ENCODE data around the gene SLC66A2.

The SLC66A2 gene

DNA sequence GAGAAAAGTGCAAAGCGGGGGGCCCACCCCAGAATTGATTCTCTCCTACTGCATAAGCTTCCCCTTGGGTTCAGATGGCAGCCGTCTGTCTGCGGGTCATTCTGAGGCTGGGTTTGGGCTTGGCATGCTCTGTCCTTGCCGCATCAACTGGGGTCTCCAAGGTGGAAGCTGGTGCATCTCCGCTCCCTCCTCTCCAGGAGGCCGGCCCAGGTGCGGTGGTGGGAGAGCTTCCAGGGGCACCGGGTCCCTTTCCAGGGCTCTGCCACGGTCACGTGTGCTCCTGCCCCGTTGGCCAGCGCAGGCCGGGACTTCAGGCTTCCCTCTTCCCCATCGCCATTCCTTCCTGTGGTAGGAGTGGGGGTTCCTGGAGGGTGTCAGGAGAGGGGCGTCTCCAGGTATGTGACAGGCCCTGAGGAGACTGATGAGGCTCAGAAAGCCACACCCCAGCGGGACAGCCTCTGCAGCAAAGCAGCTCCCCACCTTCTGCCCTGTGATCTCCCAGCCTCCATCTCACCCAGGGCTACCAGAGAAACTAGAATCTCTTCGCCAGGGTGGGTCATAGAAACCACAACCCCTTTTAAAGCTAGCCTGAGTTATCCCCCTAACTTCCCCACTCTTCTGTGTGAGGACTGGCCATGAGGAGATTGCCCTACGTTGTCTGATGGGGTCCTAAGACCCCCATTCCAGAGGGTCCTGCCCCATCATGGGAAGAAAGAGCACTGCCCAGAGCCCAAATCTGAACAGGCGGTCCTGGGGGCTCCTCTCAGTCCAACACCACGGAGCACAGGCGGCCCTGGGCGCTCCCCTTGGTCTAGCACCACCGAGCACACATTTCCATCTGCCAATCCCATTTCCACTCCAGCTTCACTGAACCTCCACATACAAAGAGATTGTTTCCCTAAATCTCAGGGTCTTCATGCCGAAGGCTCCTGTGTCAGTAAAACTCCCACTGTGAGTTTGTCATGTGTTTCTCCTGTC, 76.6 kb downstream of the SLC66A2 start:
- Histone ChIP-seq H3K4me3 (ENCODE audit: low read depth in 1 of 2, low read length in 1 of 2) (no peak overlapping the region), H3K27ac (no peak overlapping the region), H3K27me3 (peaks cover 8% of the 10 kb centered on the region), H3K36me3 (no peaks in the 10 kb centered on the region), H3K4me1 (ENCODE audit: control insufficient read depth in 1 of 2, insufficient read depth in 1 of 2, low read depth in 1 of 2, low read length in 1 of 2) (no peaks in the 10 kb centered on the region), H3K9me3 (no peaks in the 10 kb centered on the region)
- TF ChIP-seq, protein P1, sequence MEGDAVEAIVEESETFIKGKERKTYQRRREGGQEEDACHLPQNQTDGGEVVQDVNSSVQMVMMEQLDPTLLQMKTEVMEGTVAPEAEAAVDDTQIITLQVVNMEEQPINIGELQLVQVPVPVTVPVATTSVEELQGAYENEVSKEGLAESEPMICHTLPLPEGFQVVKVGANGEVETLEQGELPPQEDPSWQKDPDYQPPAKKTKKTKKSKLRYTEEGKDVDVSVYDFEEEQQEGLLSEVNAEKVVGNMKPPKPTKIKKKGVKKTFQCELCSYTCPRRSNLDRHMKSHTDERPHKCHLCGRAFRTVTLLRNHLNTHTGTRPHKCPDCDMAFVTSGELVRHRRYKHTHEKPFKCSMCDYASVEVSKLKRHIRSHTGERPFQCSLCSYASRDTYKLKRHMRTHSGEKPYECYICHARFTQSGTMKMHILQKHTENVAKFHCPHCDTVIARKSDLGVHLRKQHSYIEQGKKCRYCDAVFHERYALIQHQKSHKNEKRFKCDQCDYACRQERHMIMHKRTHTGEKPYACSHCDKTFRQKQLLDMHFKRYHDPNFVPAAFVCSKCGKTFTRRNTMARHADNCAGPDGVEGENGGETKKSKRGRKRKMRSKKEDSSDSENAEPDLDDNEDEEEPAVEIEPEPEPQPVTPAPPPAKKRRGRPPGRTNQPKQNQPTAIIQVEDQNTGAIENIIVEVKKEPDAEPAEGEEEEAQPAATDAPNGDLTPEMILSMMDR (IDR thresholded peaks at IDR 0.05): no peak

DNA sequence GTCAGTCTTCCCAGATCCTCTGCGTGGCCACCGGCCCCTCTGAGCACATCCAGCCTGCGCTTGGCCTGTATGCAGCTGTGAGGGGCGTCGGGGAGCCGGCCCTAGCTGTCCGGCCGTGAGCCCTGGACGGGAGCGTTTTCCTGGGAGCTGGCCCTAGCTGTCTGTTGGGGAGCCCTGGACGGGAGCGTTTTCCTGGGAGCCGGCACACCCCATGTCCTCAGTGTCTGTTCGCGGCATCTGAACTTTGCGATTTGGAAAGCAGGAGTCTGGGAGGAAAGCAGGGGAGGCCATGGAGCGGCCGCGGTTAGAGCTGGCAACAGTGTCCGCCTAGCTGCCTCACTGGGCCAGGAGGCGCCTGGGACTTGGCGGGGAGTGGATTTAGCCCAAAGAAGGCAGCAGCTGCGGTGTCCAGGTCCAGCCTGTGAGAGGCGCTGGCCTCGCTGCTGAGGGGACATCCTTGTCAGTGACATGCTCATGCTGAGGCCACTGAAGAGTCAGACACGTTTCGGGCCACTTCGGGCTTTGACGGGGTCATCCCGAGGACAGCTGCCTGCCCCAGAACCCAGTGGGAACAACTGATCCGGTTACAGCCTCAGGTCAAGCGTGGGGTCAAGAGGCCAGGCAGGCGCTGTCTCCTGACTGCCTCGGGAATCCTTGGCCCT, 77.9 kb downstream of the SLC66A2 start:
- TF ChIP-seq, protein P1 (IDR thresholded peaks at IDR 0.05): no peak
- Histone ChIP-seq H3K4me3 (ENCODE audit: low read depth in 1 of 2, low read length in 1 of 2) (no peak overlapping the region), H3K9me3 (no peaks in the 10 kb centered on the region), H3K27ac (no peak overlapping the region), H3K4me1 (ENCODE audit: control insufficient read depth in 1 of 2, insufficient read depth in 1 of 2, low read depth in 1 of 2, low read length in 1 of 2) (no peaks in the 10 kb centered on the region), H3K36me3 (no peaks in the 10 kb centered on the region), H3K27me3 (peaks cover 8% of the 10 kb centered on the region)

DNA sequence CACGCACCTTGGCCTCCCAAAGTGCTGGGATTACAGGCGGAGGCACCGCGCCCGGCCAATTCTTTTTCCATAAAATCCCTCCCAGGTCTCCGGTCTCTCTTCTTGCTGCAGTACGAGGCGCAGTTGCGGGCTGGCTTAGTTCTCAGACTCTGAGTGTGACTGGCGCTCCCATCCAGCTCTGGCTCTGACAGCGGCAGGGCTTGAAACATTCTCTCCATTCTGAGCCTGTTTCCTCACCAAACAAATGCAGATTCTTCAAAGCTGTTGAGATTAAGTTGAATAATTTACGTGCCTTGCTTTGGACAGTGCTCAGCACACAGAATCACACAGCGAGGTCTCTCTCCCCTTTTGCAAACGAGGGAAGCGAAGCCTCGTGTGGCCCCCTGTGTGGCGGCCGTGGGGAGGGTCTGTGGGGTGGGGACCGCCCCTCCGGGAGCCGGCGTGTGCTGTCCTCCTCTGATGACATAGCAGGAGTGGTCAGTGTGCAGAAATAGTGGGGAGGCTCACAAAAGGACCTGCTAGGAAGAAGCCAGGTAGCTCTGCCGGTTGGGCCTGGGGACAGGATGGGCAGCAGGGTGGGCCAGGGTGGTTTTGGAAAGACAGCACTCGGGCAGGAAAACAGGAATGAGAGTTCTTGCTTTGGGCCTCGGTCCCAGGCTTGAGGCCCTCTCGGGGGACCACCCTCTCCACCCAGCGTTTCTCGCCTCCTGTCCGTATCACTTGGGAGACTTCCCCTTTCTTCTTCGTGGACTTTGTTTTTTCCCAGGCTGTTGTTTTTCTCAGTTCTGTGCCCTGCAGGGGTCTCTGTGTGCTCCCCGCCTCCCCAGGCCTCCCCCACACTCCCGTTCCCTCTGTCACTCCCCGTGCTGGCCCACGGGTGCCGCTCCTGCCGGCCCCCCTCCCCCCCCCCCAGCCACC, 78.7 kb downstream of the SLC66A2 start:
- H3K9me3 ChIP-seq: no peaks in the 10 kb centered on the region
- TF ChIP-seq, protein P1 (IDR thresholded peaks at IDR 0.05): no peak

DNA sequence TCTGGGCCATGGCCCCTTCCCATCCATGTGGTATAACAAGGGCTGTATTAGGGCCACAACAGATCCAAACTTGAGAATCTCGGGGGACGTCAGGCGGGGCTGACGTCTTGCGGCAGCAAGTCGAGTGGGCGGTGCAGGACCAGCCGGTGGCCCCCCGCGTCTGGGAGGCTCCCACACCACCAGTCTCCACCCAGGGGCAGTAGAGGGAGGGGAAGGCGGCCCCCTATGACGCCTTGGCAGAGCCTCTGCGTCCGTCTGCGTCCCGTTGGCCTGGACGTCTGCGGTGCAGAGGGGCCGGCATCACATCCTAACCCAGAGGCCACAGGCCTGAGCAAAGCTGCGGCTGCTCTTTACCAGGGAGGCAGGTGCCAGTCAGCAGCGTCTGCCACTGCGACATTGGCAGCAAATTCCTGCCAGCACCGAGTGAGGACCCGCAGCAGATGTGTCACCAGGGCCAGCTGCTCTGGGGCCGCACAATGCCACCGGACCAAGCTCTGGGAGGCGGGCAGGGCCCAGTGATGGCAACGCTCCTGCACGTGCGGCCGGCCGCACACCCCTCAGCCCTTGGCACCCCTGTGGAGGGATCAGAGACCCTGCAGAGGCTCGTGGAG, 79.9 kb downstream of the SLC66A2 start:
- Histone ChIP-seq H3K9me3 (no peaks in the 10 kb centered on the region), H3K27ac (no peak overlapping the region), H3K27me3 (peaks cover 8% of the 10 kb centered on the region), H3K4me1 (ENCODE audit: control insufficient read depth in 1 of 2, insufficient read depth in 1 of 2, low read depth in 1 of 2, low read length in 1 of 2) (no peaks in the 10 kb centered on the region), H3K36me3 (no peaks in the 10 kb centered on the region), H3K4me3 (ENCODE audit: low read depth in 1 of 2, low read length in 1 of 2) (no peak overlapping the region)
- TF ChIP-seq, protein P1 (IDR thresholded peaks at IDR 0.05): no peak

More for the DNA sequence above, 78.7 kb downstream of the SLC66A2 start:
- Histone ChIP-seq H3K4me3 (ENCODE audit: low read depth in 1 of 2, low read length in 1 of 2) (no peak overlapping the region), H3K27me3 (peaks cover 8% of the 10 kb centered on the region), H3K36me3 (no peaks in the 10 kb centered on the region), H3K27ac (no peak overlapping the region), H3K4me1 (ENCODE audit: control insufficient read depth in 1 of 2, insufficient read depth in 1 of 2, low read depth in 1 of 2, low read length in 1 of 2) (no peaks in the 10 kb centered on the region)

DNA sequence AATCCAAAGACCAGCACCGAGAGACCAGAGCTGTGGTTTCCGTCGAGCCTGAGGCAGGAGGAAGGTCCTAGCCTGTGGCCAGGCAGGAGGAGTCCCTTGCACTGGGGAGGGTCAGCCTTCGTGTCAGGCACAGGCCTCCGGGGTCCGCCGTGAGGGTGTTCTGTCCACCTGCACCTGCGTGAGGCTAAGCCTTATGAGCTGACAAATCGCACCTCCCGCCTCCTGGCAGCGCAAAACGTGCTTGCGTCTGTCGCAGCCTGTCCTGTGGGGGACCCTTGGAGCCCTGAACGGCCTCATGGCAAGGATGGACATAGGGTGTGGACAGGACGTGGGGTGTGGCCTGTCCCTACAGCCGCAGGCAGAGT, 80.4 kb downstream of the SLC66A2 start:
- H3K4me3 ChIP-seq (ENCODE audit: low read depth in 1 of 2, low read length in 1 of 2): no peak overlapping the region

More for the DNA sequence above, 80.4 kb downstream of the SLC66A2 start:
- Histone ChIP-seq H3K27me3 (peaks cover 8% of the 10 kb centered on the region), H3K9me3 (no peaks in the 10 kb centered on the region), H3K4me1 (ENCODE audit: control insufficient read depth in 1 of 2, insufficient read depth in 1 of 2, low read depth in 1 of 2, low read length in 1 of 2) (no peaks in the 10 kb centered on the region), H3K27ac (no peak overlapping the region), H3K36me3 (no peaks in the 10 kb centered on the region)
- TF ChIP-seq, protein P1 (IDR thresholded peaks at IDR 0.05): no peak
